ENCODE measurements around the gene SPX.

Gene SPX

DNA sequence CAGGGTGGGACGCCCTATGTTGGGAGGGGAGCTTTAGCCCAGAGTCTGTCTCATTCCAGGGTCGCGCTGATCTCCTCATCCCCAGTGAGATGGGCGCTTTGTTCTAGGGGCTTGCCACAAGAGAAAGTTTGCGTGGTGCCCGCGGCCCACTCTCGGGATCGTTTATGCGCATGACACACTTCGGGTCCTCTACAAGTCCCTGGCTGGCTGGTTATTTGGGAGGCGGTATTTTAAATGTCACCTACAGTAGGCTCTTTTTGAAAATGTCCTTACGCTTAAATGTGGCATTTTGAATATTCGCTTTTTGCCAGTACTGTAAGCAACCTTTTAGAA, 24.0 kb upstream of the SPX start:
- Histone ChIP-seq H2AFZ (ENCODE audit: low read depth) (peak overlapping the region; percentile 92), H4K20me1 (ENCODE audit: insufficient read depth) (no peaks in the 10 kb centered on the region), H3K79me2 (ENCODE audit: insufficient read depth, low read depth) (peaks cover 61% of the 10 kb centered on the region), H3K4me3 (IDR thresholded peaks at IDR 0.05; ENCODE audit: insufficient read depth, low read depth, low read length) (no peak overlapping the region), H3K9ac (peak overlapping the region; percentile 88), H3K4me2 (peak overlapping the region; percentile 67), H3K4me1 (ENCODE audit: low read depth, poor library complexity, severe bottlenecking) (peaks cover 31% of the 10 kb centered on the region), H3K36me3 (ENCODE audit: insufficient read depth) (no peaks in the 10 kb centered on the region), H3K27me3 (ENCODE audit: insufficient read depth, low read depth) (no peaks in the 10 kb centered on the region), H3K27ac (peak overlapping the region; percentile 64)
- TF ChIP-seq, protein P1, sequence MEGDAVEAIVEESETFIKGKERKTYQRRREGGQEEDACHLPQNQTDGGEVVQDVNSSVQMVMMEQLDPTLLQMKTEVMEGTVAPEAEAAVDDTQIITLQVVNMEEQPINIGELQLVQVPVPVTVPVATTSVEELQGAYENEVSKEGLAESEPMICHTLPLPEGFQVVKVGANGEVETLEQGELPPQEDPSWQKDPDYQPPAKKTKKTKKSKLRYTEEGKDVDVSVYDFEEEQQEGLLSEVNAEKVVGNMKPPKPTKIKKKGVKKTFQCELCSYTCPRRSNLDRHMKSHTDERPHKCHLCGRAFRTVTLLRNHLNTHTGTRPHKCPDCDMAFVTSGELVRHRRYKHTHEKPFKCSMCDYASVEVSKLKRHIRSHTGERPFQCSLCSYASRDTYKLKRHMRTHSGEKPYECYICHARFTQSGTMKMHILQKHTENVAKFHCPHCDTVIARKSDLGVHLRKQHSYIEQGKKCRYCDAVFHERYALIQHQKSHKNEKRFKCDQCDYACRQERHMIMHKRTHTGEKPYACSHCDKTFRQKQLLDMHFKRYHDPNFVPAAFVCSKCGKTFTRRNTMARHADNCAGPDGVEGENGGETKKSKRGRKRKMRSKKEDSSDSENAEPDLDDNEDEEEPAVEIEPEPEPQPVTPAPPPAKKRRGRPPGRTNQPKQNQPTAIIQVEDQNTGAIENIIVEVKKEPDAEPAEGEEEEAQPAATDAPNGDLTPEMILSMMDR (conservative IDR thresholded peaks at IDR 0.05; ENCODE audit: low read depth, low read length), result no peak

DNA sequence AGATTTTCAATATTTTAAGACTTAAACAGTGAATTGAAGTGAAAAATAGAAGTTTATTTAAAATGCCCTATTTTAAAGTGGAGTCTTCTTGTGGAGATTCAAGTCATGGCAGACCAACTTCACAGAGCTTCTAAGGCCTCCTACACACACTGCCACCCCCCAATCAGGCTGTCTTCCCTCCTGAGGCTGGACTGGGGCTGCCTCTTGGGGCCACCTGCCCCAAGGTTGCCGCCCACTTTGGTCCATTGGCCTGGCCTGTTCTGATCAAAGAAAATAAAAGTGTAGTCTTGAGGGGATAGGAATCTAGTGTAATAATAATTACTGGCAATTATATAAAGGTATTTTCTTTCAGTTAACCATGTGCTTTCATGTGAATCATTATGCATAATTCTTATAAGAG, 23.2 kb upstream of the SPX start:
- Histone ChIP-seq H3K9ac (peak overlapping the region; percentile 88; the same call in 1 of the 2 replicates), H3K79me2 (ENCODE audit: insufficient read depth, low read depth) (peaks cover 61% of the 10 kb centered on the region)
- TF ChIP-seq, protein P1 (conservative IDR thresholded peaks at IDR 0.05; ENCODE audit: low read depth, low read length), result no peak

DNA sequence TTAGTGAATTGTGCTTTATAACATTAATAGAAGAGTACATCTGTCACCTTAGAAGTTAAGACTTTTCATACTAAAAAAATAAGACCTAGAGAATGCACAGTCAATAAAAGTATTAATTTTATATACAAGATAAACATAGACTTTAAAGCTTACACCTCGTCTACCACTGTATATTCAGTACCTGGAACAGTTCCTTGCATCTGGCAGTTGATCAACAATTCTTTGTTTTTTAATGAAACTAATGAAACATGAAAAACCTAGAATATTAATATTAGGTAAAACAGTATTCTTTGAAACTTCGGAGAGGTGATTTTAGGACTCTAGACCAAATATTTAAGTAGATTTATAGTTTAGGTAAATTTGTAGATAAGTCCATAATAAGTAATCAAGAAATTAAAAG, 20.2 kb upstream of the SPX start:
- Histone ChIP-seq H3K9ac (no peak overlapping the region), H3K4me1 (ENCODE audit: low read depth, poor library complexity, severe bottlenecking) (peaks cover 39% of the 10 kb centered on the region), H3K4me2 (no peak overlapping the region), H3K27me3 (ENCODE audit: insufficient read depth, low read depth) (no peaks in the 10 kb centered on the region), H3K4me3 (IDR thresholded peaks at IDR 0.05; ENCODE audit: insufficient read depth, low read depth, low read length) (no peak overlapping the region), H3K27ac (no peak overlapping the region), H3K79me2 (ENCODE audit: insufficient read depth, low read depth) (peaks cover 48% of the 10 kb centered on the region), H4K20me1 (ENCODE audit: insufficient read depth) (no peaks in the 10 kb centered on the region), H3K36me3 (ENCODE audit: insufficient read depth) (no peaks in the 10 kb centered on the region), H2AFZ (ENCODE audit: low read depth) (no peak overlapping the region)
- TF ChIP-seq, protein P1 (conservative IDR thresholded peaks at IDR 0.05; ENCODE audit: low read depth, low read length), result no peak

More for the DNA sequence above, 23.2 kb upstream of the SPX start:
- H3K27ac ChIP-seq, result no peak overlapping the region
- no peaks in the 10 kb centered on the region for H3K27me3 ChIP-seq (ENCODE audit: insufficient read depth, low read depth)
- H3K4me3 ChIP-seq (IDR thresholded peaks at IDR 0.05; ENCODE audit: insufficient read depth, low read depth, low read length), result no peak overlapping the region
- H3K36me3 ChIP-seq (ENCODE audit: insufficient read depth), result no peaks in the 10 kb centered on the region
- peaks cover 31% of the 10 kb centered on the region for H3K4me1 ChIP-seq (ENCODE audit: low read depth, poor library complexity, severe bottlenecking)
- H4K20me1 ChIP-seq (ENCODE audit: insufficient read depth), result no peaks in the 10 kb centered on the region
- no peak overlapping the region for H2AFZ ChIP-seq (ENCODE audit: low read depth)
- peak overlapping the region; percentile 67 for H3K4me2 ChIP-seq

DNA sequence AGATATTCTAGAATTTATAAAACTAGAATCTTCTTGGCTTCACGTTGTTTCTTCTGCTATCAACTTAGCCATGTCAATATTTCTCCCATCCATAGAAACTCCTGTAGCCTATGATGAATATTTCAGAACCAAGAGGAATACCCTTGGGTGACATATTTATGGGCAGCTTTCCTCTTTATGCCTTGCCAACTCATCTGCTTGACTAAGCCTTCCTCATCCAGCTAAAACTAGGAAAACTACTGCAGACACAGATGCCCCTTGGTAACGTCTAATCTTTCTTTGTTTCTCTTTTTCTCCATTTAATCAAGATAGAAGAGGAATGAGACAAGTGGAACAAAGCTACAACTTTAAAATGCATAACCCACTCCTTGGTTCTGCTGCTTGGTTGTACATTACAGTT, 18.2 kb upstream of the SPX start:
- Histone ChIP-seq H3K4me2 (no peak overlapping the region), H3K4me3 (IDR thresholded peaks at IDR 0.05; ENCODE audit: insufficient read depth, low read depth, low read length) (no peak overlapping the region), H3K27me3 (ENCODE audit: insufficient read depth, low read depth) (no peaks in the 10 kb centered on the region), H3K79me2 (ENCODE audit: insufficient read depth, low read depth) (peaks cover 36% of the 10 kb centered on the region), H4K20me1 (ENCODE audit: insufficient read depth) (no peaks in the 10 kb centered on the region), H3K4me1 (ENCODE audit: low read depth, poor library complexity, severe bottlenecking) (peaks cover 35% of the 10 kb centered on the region), H3K27ac (no peak overlapping the region), H3K36me3 (ENCODE audit: insufficient read depth) (no peaks in the 10 kb centered on the region), H2AFZ (ENCODE audit: low read depth) (no peak overlapping the region), H3K9ac (no peak overlapping the region)
- TF ChIP-seq, protein P1 (conservative IDR thresholded peaks at IDR 0.05; ENCODE audit: low read depth, low read length), result no peak

Measured in KMS-11 (cell line).